Activated T-cell treated with anti-CD3 and anti-CD28 coated beads for 48 hours (primary cell): ENCODE data around the gene ARHGEF3.
A peak's percentile ranks its signal among the peaks of the same experiment; 100 is the strongest.
"Not testable (repeated sequence)": the region's sequence is repeated elsewhere in the genome, so short reads cannot be mapped to it uniquely, and the experiment has no call there.

Experiments
- DNase-seq: peaks from one replicate; pipeline ENCODE4 v3.0.0-alpha.2; 2020; ENCODE audit warnings: low read depth

The ARHGEF3 gene

GRCh38 chr3:56771376-56771775 lies 30.4 kb downstream of the ARHGEF3 start:
- DNase-seq = no peak

DNA sequence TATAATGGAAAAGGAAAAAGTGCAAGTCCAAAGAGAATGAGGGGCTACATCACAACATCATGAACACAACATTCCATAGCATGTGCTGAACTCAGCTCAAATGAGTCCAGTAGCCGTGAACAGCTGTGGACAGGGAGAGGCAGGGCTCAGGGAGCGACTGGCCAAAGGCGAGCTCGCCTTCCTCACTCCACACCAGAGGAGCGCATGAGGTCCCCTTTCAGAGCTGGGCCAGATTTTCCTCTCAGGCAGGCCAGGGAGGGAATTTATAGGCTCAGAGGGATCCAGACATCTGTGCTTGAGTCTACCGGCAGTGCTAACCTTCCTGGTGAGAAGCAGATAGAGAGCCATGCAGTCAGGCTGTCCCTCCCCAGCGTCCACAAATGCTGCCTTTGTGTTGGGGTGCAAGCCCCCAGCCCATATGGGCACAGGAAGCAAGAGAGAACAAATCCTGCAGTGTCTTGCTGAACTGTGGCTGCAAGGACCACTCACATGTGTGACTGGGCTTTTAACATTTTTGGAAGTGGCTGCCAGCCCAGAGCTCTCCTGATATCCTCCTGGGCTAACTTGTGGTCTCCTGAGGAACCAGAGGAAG lies 32.5 kb downstream of the ARHGEF3 start:
- DNase-seq = no peak

DNA sequence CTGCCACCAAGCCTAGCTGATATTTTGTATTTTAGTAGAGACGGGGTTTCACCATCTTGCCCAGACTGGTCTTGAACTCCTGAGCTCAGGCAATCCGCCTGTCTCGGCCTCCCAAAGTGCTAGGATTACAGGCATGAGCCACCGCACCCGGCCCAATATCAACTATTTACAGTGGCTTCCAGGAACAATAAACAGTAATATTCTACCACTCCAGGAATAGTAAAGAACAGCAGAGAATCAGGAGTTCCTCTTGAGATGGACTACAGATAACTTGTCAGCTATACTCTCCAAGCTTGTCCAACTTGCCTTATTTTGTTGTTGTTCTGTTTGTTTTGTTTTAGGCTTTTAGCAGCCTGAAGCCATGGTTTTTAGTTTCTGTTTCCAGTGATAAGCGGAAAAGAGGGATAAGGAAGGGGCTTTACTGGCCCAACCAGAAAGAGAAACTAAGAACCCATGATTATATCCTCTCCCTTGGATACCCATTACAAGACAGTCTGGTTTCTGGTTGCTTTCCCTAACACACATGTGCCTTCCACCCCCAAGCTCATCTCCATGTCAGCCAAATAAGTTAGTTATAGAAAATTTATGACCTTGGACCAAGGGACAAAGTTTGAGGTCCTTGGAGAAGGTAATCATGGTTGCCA lies 36.7 kb downstream of the ARHGEF3 start:
- DNase-seq = no peak

DNA sequence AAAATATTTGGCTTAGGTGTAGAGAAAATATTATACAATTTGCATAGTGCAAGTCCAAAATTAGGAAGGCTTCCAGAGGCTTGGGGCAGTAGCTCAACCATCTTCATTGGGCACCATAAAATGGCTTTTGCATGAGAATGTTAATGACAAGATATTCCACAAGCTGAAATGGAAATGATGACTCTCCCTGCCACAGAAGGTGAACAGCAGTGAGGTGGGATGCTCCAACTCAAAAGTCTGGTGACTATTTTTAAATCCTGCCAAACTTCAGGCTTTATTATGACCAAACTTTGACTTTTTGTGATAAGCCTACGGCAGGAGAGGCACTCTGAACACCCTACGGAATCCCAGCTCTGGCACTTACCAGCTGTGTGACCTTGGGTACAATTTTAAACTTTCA lies 37.6 kb downstream of the ARHGEF3 start:
- DNase-seq = no peak

- no peak for DNase-seq
Observed at GRCh38 chr3:56763233-56763632, 38.5 kb downstream of the ARHGEF3 start.

DNA sequence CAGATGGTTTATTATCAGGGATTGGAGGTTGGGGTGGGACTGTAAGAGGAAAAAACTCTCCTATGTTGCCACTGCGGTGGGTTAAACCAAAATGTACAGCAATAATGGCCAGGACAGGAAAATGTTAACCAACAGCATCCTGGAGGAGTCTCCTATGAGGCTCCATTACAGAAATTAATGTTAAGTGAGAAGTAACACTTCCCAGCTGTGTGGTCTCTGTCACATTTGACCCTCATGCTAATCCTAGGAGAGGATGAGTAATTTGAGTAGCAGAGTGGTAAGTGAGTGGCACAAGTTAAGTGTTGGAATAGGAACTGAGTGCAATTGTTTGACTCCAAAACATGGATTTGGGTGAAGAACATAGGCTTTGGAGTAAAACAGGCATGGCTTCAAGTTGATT lies 39.0 kb downstream of the ARHGEF3 start:
- DNase-seq = no peak

GRCh38 chr3:56761887-56762651 lies 39.7 kb downstream of the ARHGEF3 start:
- DNase-seq = no peak

- no peak for DNase-seq
Observed at GRCh38 chr3:56761023-56761422, 40.7 kb downstream of the ARHGEF3 start.

- DNase-seq = no peak
Observed at GRCh38 chr3:56759532-56759931, 42.2 kb downstream of the ARHGEF3 start.

- DNase-seq = no peak
Observed at GRCh38 chr3:56758539-56758981, 43.2 kb downstream of the ARHGEF3 start.

DNA sequence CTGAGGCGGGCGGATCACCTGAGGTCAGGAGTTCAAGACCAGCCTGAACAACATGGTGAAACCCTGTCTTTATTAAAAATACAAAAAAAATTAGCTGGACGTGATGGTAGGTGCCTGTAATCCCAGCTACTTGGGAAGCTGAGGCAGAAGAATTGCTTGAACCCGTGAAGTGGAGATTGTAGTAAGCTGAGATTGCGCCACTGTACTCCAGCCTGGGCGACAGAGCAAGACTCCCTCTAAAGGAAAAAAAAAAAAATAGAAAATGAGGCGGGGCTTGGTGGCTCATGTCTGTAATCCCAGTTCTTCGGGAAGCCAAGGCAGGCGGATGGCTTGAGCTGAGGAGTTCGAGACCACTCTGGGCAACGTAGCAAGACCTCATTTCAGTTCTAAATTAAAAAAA lies 43.7 kb downstream of the ARHGEF3 start:
- not testable (repeated sequence) for DNase-seq

DNA sequence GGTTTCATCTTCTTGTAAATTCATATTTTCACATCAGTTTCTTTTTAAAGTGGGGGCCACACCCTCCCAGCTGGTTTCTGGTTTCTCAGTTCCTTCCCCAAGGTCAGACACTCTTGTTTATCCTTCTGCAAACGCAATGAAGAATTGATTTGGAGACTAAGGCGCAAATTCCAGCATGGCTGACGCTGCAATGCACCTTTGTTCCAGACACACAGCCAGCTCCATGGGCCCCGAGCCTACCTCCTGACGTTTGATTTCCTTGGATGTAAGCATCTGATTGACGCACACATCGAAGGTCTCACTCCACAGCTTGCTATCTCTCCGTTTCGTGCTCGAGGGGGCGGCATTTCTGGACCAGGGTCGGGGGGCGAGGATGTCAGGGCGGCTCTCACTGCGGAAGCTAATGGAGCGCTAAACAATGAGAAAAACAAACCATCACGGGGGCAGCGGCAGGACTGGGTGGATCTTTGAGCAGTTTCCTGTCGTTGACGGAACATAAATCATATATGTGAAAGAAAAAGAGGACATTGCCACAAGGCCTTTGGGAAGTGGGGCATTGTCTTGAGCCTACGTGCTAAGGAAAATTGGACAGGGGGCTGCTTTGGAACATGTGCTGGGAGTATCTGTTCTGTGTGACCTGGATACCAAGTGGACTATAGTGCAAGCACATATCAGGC lies 46.9 kb downstream of the ARHGEF3 start:
- no peak for DNase-seq

DNA sequence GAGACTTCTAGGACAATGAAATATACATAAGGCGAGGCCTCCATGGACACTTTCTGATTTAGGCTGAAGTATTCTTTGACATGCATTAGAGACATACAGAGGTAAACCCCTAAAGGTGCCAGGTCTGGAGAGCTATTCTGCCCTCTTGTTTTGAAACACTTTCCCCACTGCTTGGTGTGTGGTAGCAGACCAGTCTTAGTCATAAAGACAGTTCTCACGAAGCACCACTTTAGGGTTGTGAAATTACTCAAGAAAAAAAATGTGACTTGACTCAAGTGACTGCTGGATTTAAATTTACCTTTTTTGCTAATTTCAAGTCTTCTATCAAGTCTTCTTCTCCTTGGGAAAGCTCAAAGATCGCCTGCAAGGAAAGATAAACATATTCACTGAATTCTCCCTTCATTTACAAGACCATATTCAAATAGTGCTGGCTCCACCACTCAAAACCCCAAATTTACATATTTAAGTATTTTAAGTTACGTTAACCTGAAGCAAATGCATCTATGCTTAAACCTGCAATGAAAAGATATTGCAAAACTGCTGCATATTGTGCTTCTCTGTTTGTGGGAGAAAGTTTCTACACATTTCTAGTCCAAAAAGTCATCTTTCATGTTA lies 48.4 kb downstream of the ARHGEF3 start:
- no peak for DNase-seq

DNA sequence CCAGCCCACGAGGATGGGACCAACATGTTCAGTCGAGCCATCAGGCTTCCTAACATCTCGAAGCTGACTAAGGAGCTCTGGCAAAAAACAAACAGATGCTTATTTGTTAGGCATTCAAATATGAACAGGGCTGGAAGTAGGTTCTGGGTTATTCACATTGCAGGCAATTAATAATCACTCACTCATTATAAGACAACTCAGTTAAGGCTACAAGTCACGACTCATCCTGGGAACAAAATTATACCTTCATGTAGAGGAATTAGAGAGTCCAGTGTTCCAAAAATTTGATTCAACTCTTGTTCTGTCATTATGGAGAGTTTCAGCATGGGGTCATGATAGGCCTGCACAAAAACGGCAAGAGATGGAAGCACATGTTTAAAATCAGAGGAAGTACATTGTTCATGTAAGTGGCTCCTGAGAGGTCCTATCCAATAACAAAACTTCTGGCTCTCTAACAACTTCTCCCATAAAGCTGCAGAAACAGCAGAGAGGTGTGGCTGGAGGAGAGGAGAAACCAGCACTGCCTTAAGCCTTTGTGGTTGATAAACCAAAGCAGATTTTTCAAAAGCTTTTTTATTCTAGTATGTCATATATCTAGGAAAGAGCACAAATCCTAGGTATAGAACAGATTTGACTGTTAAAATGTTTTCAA lies 50.6 kb downstream of the ARHGEF3 start:
- no peak for DNase-seq

DNA sequence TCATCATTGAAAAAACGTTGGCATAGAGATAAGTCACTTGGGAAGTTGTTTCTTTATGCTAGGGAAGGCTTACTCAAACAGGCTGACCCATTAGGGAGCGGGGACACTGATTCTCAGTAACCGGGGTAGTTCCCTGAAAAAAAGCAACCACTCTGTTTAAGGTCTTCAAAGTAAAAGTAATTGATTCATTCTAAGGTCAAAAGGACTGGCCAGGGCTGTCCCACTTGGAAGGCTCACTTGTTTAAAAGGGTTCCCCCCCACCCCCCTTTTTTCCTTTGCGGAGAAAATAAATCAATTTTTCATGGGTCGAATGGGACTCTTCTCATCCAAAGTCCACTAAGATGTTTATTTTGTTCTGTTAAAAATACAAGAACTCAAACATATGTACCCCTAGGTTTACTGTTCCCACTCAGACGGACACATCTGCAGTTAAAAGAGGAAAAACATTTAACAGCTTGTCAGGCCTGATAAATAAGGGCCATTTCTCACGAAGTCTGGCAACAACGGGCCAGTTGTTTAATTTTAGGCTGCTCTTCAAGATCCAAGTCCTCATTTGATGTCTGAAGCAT lies 53.0 kb downstream of the ARHGEF3 start:
- DNase-seq = no peak

DNA sequence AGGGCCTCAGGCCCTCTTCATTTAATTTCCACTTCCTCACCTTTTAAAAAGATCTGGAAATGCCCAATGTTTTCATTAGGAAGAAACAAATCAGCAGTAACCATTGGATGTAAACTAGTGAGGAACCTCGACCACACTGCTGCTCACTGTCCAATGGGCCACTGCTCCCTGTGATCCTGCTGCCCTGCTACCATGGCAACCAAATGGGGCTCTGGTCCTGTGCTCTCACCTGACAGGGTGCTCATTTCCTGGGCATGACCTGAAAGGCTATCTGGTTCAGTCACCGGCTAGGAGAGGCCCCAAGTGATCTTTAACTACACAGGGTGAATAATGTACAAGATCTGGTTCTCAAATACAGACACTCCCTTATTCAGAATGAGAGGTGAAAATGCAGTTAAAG lies 54.6 kb downstream of the ARHGEF3 start:
- DNase-seq = no peak

DNA sequence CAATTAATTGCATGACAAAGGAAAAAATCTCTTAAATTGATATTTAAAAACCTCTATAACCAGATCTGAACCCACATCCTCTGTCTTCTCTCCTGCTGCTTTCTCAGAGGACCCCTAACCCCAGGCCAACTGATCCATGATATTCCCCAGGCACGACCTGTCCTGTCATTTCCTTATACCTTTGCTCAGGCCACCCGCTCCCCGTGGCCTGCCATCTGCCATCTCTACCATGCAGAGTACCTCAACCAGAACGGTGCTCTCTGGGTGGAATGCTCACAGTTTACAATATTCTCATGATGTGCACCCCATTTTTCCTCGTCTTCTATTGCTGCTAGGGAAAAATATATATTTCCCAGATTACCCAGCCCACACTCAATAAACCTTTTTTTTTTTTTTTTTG lies 57.7 kb downstream of the ARHGEF3 start:
- no peak for DNase-seq

- no peak for DNase-seq
Observed at GRCh38 chr3:56742887-56743286, 58.9 kb downstream of the ARHGEF3 start.

GRCh38 chr3:56739036-56739435 lies 62.7 kb downstream of the ARHGEF3 start:
- no peak for DNase-seq

- no peak for DNase-seq
Observed at GRCh38 chr3:56737006-56737405, 64.7 kb downstream of the ARHGEF3 start.

DNA sequence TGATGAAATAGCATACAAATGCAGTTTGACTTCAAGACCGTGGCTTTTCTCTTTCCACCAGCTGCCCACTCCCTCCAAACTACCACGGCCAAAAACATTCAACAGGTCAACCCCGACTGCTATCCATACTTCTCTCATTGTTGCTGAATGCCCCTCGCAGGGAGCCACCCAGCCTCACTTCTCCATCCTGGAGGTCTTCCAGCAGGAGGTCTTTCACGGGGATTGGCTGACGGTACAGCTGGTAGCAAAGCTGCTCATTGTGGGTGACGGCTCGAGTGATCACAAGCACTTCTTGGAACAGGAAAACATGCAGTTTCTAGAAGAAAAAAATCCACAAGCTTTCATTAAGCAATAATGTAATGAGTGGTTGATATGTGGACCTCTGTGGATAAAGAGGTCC lies 69.6 kb downstream of the ARHGEF3 start:
- DNase-seq = no peak

DNA sequence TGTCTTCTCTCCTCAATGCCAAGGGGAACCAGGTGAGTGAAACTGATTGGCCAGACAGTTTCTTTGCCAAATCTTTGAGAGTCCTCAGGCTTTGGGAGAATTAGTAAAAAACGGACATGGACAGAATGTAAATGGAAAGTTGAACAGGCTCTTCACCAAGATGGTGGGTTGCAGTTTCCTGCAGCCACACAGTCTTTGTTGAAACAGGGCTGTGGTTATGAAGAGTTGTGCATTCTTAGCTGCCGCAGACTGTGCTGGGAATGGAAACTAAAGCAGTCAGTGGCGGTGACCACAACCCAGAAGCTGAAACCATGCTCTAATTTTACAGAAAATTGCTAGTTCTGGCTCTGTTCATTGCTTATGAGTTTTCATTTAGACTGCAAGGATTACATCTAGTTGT lies 76.6 kb downstream of the ARHGEF3 start:
- peak; percentile 44 for DNase-seq
